GM12801 (cell line): ENCODE results near the gene LTBR.

ENCODE experiments used
- CTCF ChIP-seq: IDR thresholded peaks from one replicate; pipeline ENCODE4 v1.5.1; 2011; ENCODE audit warnings: control low read depth; ENCODE audit not compliant: insufficient read length; ENCODE audit errors: extremely low read depth

The LTBR gene

GRCh38 chr12:6399884-6400644 lies 16.1 kb downstream of the LTBR start:
- TF ChIP-seq CTCF = no peak

GRCh38 chr12:6404390-6404789 lies 20.4 kb downstream of the LTBR start:
- no peak for TF ChIP-seq CTCF

- no peak for TF ChIP-seq CTCF
Measured at GRCh38 chr12:6405963-6406362, 22.0 kb downstream of the LTBR start.

- TF ChIP-seq CTCF = no peak
Measured at GRCh38 chr12:6407236-6407954, 23.4 kb downstream of the LTBR start.

- TF ChIP-seq CTCF = no peak
Measured at GRCh38 chr12:6416596-6416995, 32.6 kb downstream of the LTBR start.

- no peak for TF ChIP-seq CTCF
Measured at GRCh38 chr12:6418796-6419195, 34.8 kb downstream of the LTBR start.

- no peak for TF ChIP-seq CTCF
Measured at GRCh38 chr12:6420364-6420763, 36.4 kb downstream of the LTBR start.
